Mesenchymal stem cell (in vitro differentiated cells and primary cell): Measurements from ENCODE around the gene RALGPS2.

ENCODE experiments used
- DNase-seq: peaks from one replicate; pipeline ENCODE4 v3.0.0-alpha.2; 2013
- H2AFZ ChIP-seq: one replicate; pipeline ENCODE4 v1.6.1; 2013; ENCODE audit warnings: low read depth, mild to moderate bottlenecking, control low read depth, inconsistent platforms, low read length, moderate library complexity
- H2AK5ac ChIP-seq: 2 replicates; pipeline ENCODE4 v1.6.1; 2013; ENCODE audit warnings: low read length, moderate library complexity, mild to moderate bottlenecking, inconsistent platforms; ENCODE audit not compliant: severe bottlenecking
- H2BK120ac ChIP-seq: one replicate; pipeline ENCODE4 v1.6.1; 2013; ENCODE audit warnings: low read depth, mild to moderate bottlenecking, inconsistent platforms, low read length, moderate library complexity
- H2BK12ac ChIP-seq, 2 experiments: one replicate each; pipeline ENCODE4 v1.6.1; 2013; ENCODE audit warnings: inconsistent platforms in 2 of 2, low read length in 2 of 2, mild to moderate bottlenecking in 2 of 2, moderate library complexity in 2 of 2, control low read depth in 1 of 2
- H2BK15ac ChIP-seq: one replicate; pipeline ENCODE4 v1.6.1; 2013; ENCODE audit warnings: mild to moderate bottlenecking, low read depth, inconsistent platforms; ENCODE audit not compliant: poor library complexity, severe bottlenecking
- H2BK5ac ChIP-seq: 2 replicates; pipeline ENCODE4 v1.6.1; 2013; ENCODE audit warnings: low read depth, mild to moderate bottlenecking, low read length, control low read depth, inconsistent platforms; ENCODE audit not compliant: poor library complexity, severe bottlenecking
- H3K14ac ChIP-seq, 2 experiments: one replicate each; pipeline ENCODE4 v1.6.1; 2013; ENCODE audit warnings: inconsistent platforms in 2 of 2, low read length in 2 of 2, control low read depth in 1 of 2, mild to moderate bottlenecking in 1 of 2, moderate library complexity in 1 of 2
- H3K18ac ChIP-seq, 2 experiments: one replicate each; pipeline ENCODE4 v1.6.1; 2013; ENCODE audit warnings: inconsistent platforms in 2 of 2, low read length in 2 of 2, control low read depth in 1 of 2, low read depth in 1 of 2, mild to moderate bottlenecking in 1 of 2
- H3K23ac ChIP-seq, 2 experiments: one replicate each; pipeline ENCODE4 v1.6.1; 2013; ENCODE audit warnings: inconsistent platforms in 2 of 2, low read length in 2 of 2, mild to moderate bottlenecking in 2 of 2, moderate library complexity in 2 of 2, control low read depth in 1 of 2
- H3K27ac ChIP-seq: 2 replicates; pipeline ENCODE4 v1.5.1; 2013; ENCODE audit warnings: mild to moderate bottlenecking, moderate library complexity, low read length, control low read depth, inconsistent platforms; ENCODE audit not compliant: poor library complexity, severe bottlenecking
- H3K27me3 ChIP-seq, 2 experiments: 2 replicates each; pipeline versions ENCODE4 v1.6.1 to v1.7.0; 2013; ENCODE audit warnings: low read length in 2 of 2, mild to moderate bottlenecking in 2 of 2, moderate library complexity in 2 of 2, control low read depth in 1 of 2, inconsistent platforms in 1 of 2; ENCODE audit not compliant: control insufficient read depth in 1 of 2, insufficient read depth in 1 of 2
- H3K36me3 ChIP-seq, 2 experiments: 2 replicates each; pipeline versions ENCODE4 v1.6.1 to v1.7.0; 2013; ENCODE audit warnings: low read length in 2 of 2, control low read depth in 1 of 2, inconsistent platforms in 1 of 2, low read depth in 1 of 2, mild to moderate bottlenecking in 1 of 2; ENCODE audit not compliant: insufficient read depth in 2 of 2, control insufficient read depth in 1 of 2
- H3K4ac ChIP-seq, 2 experiments: one replicate each; pipeline ENCODE4 v1.6.1; 2013; ENCODE audit warnings: inconsistent platforms in 2 of 2, low read length in 2 of 2, mild to moderate bottlenecking in 2 of 2, moderate library complexity in 2 of 2, control low read depth in 1 of 2, low read depth in 1 of 2
- H3K4me1 ChIP-seq: 2 replicates; pipeline ENCODE4 v1.6.1; 2013; ENCODE audit warnings: low read depth, low read length, control low read depth; ENCODE audit not compliant: control insufficient read depth, insufficient read depth
- H3K4me2 ChIP-seq: 2 replicates; pipeline ENCODE4 v1.6.1; 2013; ENCODE audit warnings: low read length, mild to moderate bottlenecking, inconsistent platforms; ENCODE audit not compliant: poor library complexity, severe bottlenecking
- H3K4me3 ChIP-seq, 2 experiments: 2 replicates each; pipeline versions ENCODE4 v1.5.1 to v1.7.0; 2013; ENCODE audit warnings: low read length in 2 of 2, mild to moderate bottlenecking in 2 of 2, control low read depth in 1 of 2, low read depth in 1 of 2; ENCODE audit not compliant: insufficient read depth in 1 of 2
- H3K79me1 ChIP-seq: replicated peaks from 2 replicates; pipeline ENCODE4 v1.6.1; 2013; ENCODE audit warnings: mild to moderate bottlenecking, control low read depth, low read length, inconsistent platforms; ENCODE audit not compliant: poor library complexity, severe bottlenecking
- H3K9ac ChIP-seq: 2 replicates; pipeline ENCODE4 v1.7.0; 2013; ENCODE audit warnings: mild to moderate bottlenecking, low read length, moderate library complexity
- H3K9me3 ChIP-seq: 2 replicates; pipeline ENCODE4 v1.7.0; 2013; ENCODE audit warnings: mild to moderate bottlenecking, low read length; ENCODE audit not compliant: control insufficient read depth
- H4K8ac ChIP-seq: one replicate; pipeline ENCODE4 v1.6.1; 2013; ENCODE audit warnings: inconsistent platforms, mild to moderate bottlenecking, low read length, moderate library complexity
- H4K91ac ChIP-seq: one replicate; pipeline ENCODE4 v1.6.1; 2013; ENCODE audit warnings: mild to moderate bottlenecking, low read length, inconsistent platforms
- WGBS: methylation state at CpG from one replicate; pipeline ENCODE4 v1.1.7; 2013; ENCODE audit warnings: mixed read lengths; 5-methylcytosine and 5-hydroxymethylcytosine counted together

Gene RALGPS2

GRCh38 chr1:178738780-178739179 is 13.7 kb downstream of the RALGPS2 start:
- H3K9ac ChIP-seq = no peak overlapping the region
- H2BK120ac ChIP-seq = no peak overlapping the region
- no CpG with 5 or more reads among the region's 1 CpG for WGBS

GRCh38 chr1:178739285-178740045 is 14.4 kb downstream of the RALGPS2 start:
- Histone ChIP-seq H3K4me1 (no peaks in the 10 kb centered on the region), H3K36me3 (peaks cover 16 to 83% of the 10 kb centered on the region in 2 experiments), H3K4me2 (no peak overlapping the region), H2BK120ac (no peak overlapping the region), H3K27ac (no peak overlapping the region), H3K4ac (no peak overlapping the region), H2AFZ (no peak overlapping the region), H3K4me3 (no peak overlapping the region), H4K8ac (no peak overlapping the region), H2BK15ac (no peak overlapping the region), H4K91ac (no peak overlapping the region), H3K9ac (no peak overlapping the region), H2BK5ac (no peak overlapping the region), H3K79me1 (peaks cover 19% of the 10 kb centered on the region), H2AK5ac (no peak overlapping the region), H3K18ac (no peak overlapping the region), H2BK12ac (no peak overlapping the region), H3K9me3 (no peaks in the 10 kb centered on the region), H3K23ac (no peak overlapping the region), H3K14ac (no peak overlapping the region), H3K27me3 (no peaks in the 10 kb centered on the region)
- DNase-seq = peak; percentile 32
- WGBS = 89% methylated on average over 2 of the region's 4 CpGs

More at GRCh38 chr1:178738780-178739179, 13.7 kb downstream of the RALGPS2 start:
- Histone ChIP-seq H2AFZ (no peak overlapping the region), H3K9me3 (no peaks in the 10 kb centered on the region), H2AK5ac (no peak overlapping the region), H2BK5ac (no peak overlapping the region), H3K4me3 (no peak overlapping the region), H3K14ac (no peak overlapping the region), H3K36me3 (peaks cover 14 to 83% of the 10 kb centered on the region in 2 experiments), H2BK12ac (no peak overlapping the region), H3K79me1 (peaks cover 18% of the 10 kb centered on the region), H3K27ac (no peak overlapping the region), H3K18ac (no peak overlapping the region), H3K27me3 (no peaks in the 10 kb centered on the region), H3K4me2 (no peak overlapping the region), H2BK15ac (no peak overlapping the region), H3K4me1 (no peaks in the 10 kb centered on the region), H3K4ac (no peak overlapping the region), H4K8ac (no peak overlapping the region), H4K91ac (no peak overlapping the region), H3K23ac (no peak overlapping the region)
- DNase-seq = no peak

- no peaks in the 10 kb centered on the region for H3K4me1 ChIP-seq
- no peak overlapping the region for H3K18ac ChIP-seq
- no peak overlapping the region for H3K23ac ChIP-seq
- no peak overlapping the region for H3K27ac ChIP-seq
- H3K9me3 ChIP-seq = no peaks in the 10 kb centered on the region
- no peak for DNase-seq
- peaks cover 18 to 88% of the 10 kb centered on the region in 2 experiments for H3K36me3 ChIP-seq
- H3K27me3 ChIP-seq = no peaks in the 10 kb centered on the region
- H2BK12ac ChIP-seq = no peak overlapping the region
- H3K4me3 ChIP-seq = no peak overlapping the region
- H2BK5ac ChIP-seq = no peak overlapping the region
- no peak overlapping the region for H2AFZ ChIP-seq
- no peak overlapping the region for H3K9ac ChIP-seq
- no peak overlapping the region for H3K4me2 ChIP-seq
- H4K8ac ChIP-seq = no peak overlapping the region
- no peak overlapping the region for H3K14ac ChIP-seq
- H4K91ac ChIP-seq = no peak overlapping the region
- no CpG with 5 or more reads among the region's 1 CpG for WGBS
- H2BK15ac ChIP-seq = no peak overlapping the region
- H3K79me1 ChIP-seq = peaks cover 20% of the 10 kb centered on the region
- H3K4ac ChIP-seq = no peak overlapping the region
- H2BK120ac ChIP-seq = no peak overlapping the region
- H2AK5ac ChIP-seq = no peak overlapping the region
Observed at GRCh38 chr1:178740491-178740890, 15.4 kb downstream of the RALGPS2 start.

- Histone ChIP-seq H3K27ac (no peak overlapping the region), H3K9me3 (no peaks in the 10 kb centered on the region), H3K36me3 (peaks cover 18 to 88% of the 10 kb centered on the region in 2 experiments), H2BK5ac (no peak overlapping the region), H4K91ac (no peak overlapping the region), H3K18ac (no peak overlapping the region), H4K8ac (no peak overlapping the region), H3K4me3 (no peak overlapping the region), H2BK12ac (no peak overlapping the region), H3K14ac (no peak overlapping the region), H3K4ac (no peak overlapping the region), H3K9ac (no peak overlapping the region), H3K4me1 (no peaks in the 10 kb centered on the region), H2AK5ac (no peak overlapping the region), H2BK120ac (no peak overlapping the region), H2AFZ (no peak overlapping the region), H3K4me2 (no peak overlapping the region), H3K79me1 (peaks cover 20% of the 10 kb centered on the region), H3K23ac (no peak overlapping the region), H3K27me3 (no peaks in the 10 kb centered on the region), H2BK15ac (no peak overlapping the region)
- no peak for DNase-seq
- WGBS = no CpG with 5 or more reads among the region's 1 CpG
Observed at GRCh38 chr1:178740924-178741323, 15.9 kb downstream of the RALGPS2 start.
